Measurements from ENCODE around the gene MTUS2.

GRCh38 chr13:29465741-29466293, 645.7 kb downstream of the MTUS2 start:
- TF ChIP-seq, protein P1, sequence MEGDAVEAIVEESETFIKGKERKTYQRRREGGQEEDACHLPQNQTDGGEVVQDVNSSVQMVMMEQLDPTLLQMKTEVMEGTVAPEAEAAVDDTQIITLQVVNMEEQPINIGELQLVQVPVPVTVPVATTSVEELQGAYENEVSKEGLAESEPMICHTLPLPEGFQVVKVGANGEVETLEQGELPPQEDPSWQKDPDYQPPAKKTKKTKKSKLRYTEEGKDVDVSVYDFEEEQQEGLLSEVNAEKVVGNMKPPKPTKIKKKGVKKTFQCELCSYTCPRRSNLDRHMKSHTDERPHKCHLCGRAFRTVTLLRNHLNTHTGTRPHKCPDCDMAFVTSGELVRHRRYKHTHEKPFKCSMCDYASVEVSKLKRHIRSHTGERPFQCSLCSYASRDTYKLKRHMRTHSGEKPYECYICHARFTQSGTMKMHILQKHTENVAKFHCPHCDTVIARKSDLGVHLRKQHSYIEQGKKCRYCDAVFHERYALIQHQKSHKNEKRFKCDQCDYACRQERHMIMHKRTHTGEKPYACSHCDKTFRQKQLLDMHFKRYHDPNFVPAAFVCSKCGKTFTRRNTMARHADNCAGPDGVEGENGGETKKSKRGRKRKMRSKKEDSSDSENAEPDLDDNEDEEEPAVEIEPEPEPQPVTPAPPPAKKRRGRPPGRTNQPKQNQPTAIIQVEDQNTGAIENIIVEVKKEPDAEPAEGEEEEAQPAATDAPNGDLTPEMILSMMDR (conservative IDR thresholded peaks at IDR 0.05; ENCODE audit: low read depth in 2 of 2): no peak
- TF ChIP-seq POLR2AphosphoS5 (IDR thresholded peaks at IDR 0.05; ENCODE audit: low read depth): no peak
